A673 (cell line): ENCODE measurements around the gene IL1RAP. TPM values are rescaled to one million over a fixed set of nuclear protein-coding genes. Genes with fewer than 3 reads are reported as not detected.

Experiments used
- BruUV-seq: library from RNA; stranded (reverse); fragments of 400-500 nt; replicated peaks from 2 replicates; lab custom pipeline; 2021; lab: Mats Ljungman, UMichigan
- CTCF ChIA-PET: fragments of 300-600 bp; sonication (Branson Sonifier 250); formaldehyde crosslinking; loops from one replicate; lab custom pipeline; 2022; ENCODE audit warnings: antibody characterized with exemption; lab: Charles Lee
- POLR2A ChIA-PET: fragments of 300-600 bp; sonication (Branson Sonifier 250); formaldehyde crosslinking; loops from one replicate; lab custom pipeline; 2022; ENCODE audit warnings: antibody characterized with exemption; ENCODE audit not compliant: low non-redundant PET; lab: Charles Lee
- DNase-seq: peaks from one replicate; pipeline ENCODE4 v3.0.0-alpha.2; 2015; ENCODE audit warnings: low spot score
- H3K27ac ChIP-seq: fragments of 200-600 bp; sonication (generic); 2 replicates; pipeline ENCODE4 v1.5.1; 2016; ENCODE audit warnings: mixed run types, low read depth, mild to moderate bottlenecking, mixed read lengths, antibody characterized with exemption, low read length; ENCODE audit not compliant: poor library complexity, severe bottlenecking
- H3K27me3 ChIP-seq: fragments of 200-600 bp; sonication (generic); replicated peaks from 2 replicates; pipeline ENCODE4 v1.6.1; 2017; ENCODE audit warnings: mixed run types, low read depth, mild to moderate bottlenecking, mixed read lengths, antibody characterized with exemption, low read length; ENCODE audit not compliant: insufficient read depth, poor library complexity
- H3K36me3 ChIP-seq: fragments of 200-600 bp; sonication (generic); 2 replicates; pipeline ENCODE4 v1.6.1; 2016; ENCODE audit warnings: mixed run types, mild to moderate bottlenecking, mixed read lengths, antibody characterized with exemption, low read length; ENCODE audit not compliant: insufficient read depth, poor library complexity, severe bottlenecking
- H3K4me1 ChIP-seq: fragments of 200-600 bp; sonication (generic); 2 replicates; pipeline ENCODE4 v1.6.1; 2017; ENCODE audit warnings: mixed run types, mild to moderate bottlenecking, mixed read lengths, antibody characterized with exemption, low read length; ENCODE audit not compliant: insufficient read depth, poor library complexity, severe bottlenecking
- H3K4me3 ChIP-seq: fragments of 200-600 bp; sonication (generic); 2 replicates; pipeline ENCODE4 v1.5.1; 2016; ENCODE audit warnings: low read depth, mixed run types, mild to moderate bottlenecking, mixed read lengths, low read length; ENCODE audit not compliant: poor library complexity, severe bottlenecking
- H3K9me3 ChIP-seq: fragments of 200-600 bp; sonication (generic); 2 replicates; pipeline ENCODE4 v1.6.1; 2016; ENCODE audit warnings: mixed run types, low read depth, mild to moderate bottlenecking, mixed read lengths, antibody characterized with exemption, low read length; ENCODE audit not compliant: poor library complexity, severe bottlenecking
- CTCF ChIP-seq: fragments of 300-800, 200-600 bp; sonication (generic); conservative IDR thresholded peaks from 2 replicates; pipeline ENCODE4 v1.5.1; 2017; ENCODE audit warnings: low read depth, mild to moderate bottlenecking, antibody characterized with exemption, low read length, moderate library complexity, mixed read lengths
- EZH2 ChIP-seq: fragments of 200-600 bp; sonication (generic); IDR thresholded peaks from 2 replicates; pipeline ENCODE4 v1.6.1; 2017; ENCODE audit warnings: borderline replicate concordance, low read depth, mild to moderate bottlenecking, mixed read lengths, antibody characterized with exemption, low read length; ENCODE audit not compliant: poor library complexity, severe bottlenecking
- intact Hi-C: fragments of 100-400 bp; cut with micrococcal nuclease; formaldehyde crosslinking; loops from one replicate; pipeline ENCODE4 v1.10.0; 2022; ENCODE audit not compliant: unreplicated experiment
- total RNA-seq: library from RNA; stranded (reverse); gene quantifications from 2 replicates; pipeline ENCODE4 v1.2.3, GENCODE V29; 2021

The IL1RAP gene
- total RNA-seq, 1 experiment from 2014 or later, result 207 TPM

DNA sequence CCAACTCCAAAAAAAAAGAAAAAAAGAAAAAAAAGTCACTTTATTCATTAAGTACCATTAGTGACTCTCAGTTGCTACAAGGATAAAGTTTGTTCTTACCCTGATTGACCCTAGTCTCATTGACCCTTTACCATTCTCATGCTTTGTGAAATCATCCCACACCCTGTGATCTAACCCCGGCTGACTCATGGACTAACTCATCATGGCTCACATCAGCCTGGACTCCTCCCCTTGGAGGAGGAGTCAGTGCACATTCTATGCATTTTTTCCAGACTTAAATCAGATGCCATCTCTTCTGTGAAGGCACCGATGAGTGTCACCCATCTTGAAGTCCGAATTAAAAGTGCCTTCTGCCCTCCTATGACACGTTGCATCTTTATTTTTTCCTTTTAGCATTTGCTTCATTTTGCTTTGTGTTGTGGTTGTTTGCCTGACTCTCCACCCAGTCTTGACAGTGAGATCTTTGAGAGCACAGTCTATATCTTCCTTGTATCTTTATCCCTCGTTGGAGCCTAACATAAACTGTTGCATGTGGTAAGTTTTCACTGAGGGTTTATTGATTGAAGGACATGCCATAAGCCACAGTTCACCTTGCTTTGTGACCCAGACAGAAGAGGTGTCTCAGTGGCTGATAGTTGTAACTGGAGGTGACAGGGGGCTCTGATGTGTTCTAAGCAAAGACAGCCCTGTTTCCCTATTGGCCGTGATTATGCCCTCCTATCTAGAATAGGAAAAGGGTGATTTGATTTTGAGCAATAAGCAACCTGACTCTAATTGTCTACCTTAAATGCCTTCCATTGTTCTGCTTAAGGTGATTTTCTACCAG lies 72.1 kb downstream of the IL1RAP start:
- TSS peak; percentile 63 for BruUV-seq
- intact Hi-C loops, result no loop called here
- Histone ChIP-seq H3K27me3 (no peaks in the 10 kb centered on the region), H3K4me1 (peaks cover 79% of the 10 kb centered on the region), H3K9me3 (no peaks in the 10 kb centered on the region), H3K4me3 (peak overlapping the region; percentile 24), H3K27ac (peak overlapping the region; percentile 88), H3K36me3 (no peaks in the 10 kb centered on the region)
- CTCF ChIA-PET, result interaction anchor here (0.6 to 1.2 kb wide), 2 partner anchors 10 to 73 kb away, joined by 3 to 4 read pairs; partner anchors contain the start of gene IL1RAP
- POLR2A ChIA-PET, result no interaction called here
- no peak for TF ChIP-seq CTCF
- no peak for TF ChIP-seq EZH2
- peak; percentile 93 for DNase-seq

GRCh38 chr3:190586631-190587011 lies 72.7 kb downstream of the IL1RAP start:
- POLR2A ChIA-PET, result no interaction called here
- CTCF ChIA-PET, result interaction anchor here (0.6 to 1.2 kb wide), 2 partner anchors 9 to 73 kb away, joined by 3 to 4 read pairs; partner anchors contain the start of gene IL1RAP
- H3K4me1 ChIP-seq, result peaks cover 79% of the 10 kb centered on the region
- intact Hi-C loops, result no loop called here
- H3K36me3 ChIP-seq, result no peaks in the 10 kb centered on the region
- no peak for TF ChIP-seq CTCF
- no peaks in the 10 kb centered on the region for H3K27me3 ChIP-seq
- peak overlapping the region; percentile 88 for H3K27ac ChIP-seq
- no TSS peak for BruUV-seq
- peak; percentile 91 for DNase-seq
- H3K4me3 ChIP-seq, result peak overlapping the region; percentile 24
- no peaks in the 10 kb centered on the region for H3K9me3 ChIP-seq

DNA sequence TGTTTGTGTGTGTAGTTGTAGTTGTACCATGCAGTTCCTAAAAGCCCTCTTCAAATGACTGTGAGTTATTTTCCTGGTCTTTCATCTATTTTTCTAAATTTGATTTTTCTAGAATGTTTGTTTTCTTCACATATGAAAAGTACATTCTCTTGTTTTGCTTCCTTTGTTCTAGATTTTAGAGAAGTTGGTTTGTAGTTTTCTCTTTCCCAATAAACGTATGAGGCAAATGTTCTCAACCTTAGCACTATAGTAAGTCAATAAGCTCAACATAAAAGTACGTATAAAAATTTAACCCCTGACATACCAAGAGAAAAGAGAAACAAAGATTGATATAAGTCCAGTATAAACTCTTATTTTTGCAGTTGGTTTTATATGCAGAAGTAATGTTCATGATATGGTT lies 74.7 kb downstream of the IL1RAP start:
- H3K9me3 ChIP-seq, result no peaks in the 10 kb centered on the region
- H3K27me3 ChIP-seq, result no peaks in the 10 kb centered on the region
- POLR2A ChIA-PET, result no interaction called here
- no peak overlapping the region for H3K27ac ChIP-seq
- TF ChIP-seq CTCF (no peak), EZH2 (no peak)
- BruUV-seq, result no TSS peak
- no peak for DNase-seq
- CTCF ChIA-PET, result no interaction called here
- peaks cover 5% of the 10 kb centered on the region for H3K36me3 ChIP-seq
- intact Hi-C loops, result no loop called here
- H3K4me1 ChIP-seq, result peaks cover 82% of the 10 kb centered on the region
- no peak overlapping the region for H3K4me3 ChIP-seq
